Kidney epithelial cell (primary cell): ENCODE data around the gene VSX1. TPM values are rescaled to one million over a fixed set of nuclear protein-coding genes. Genes with fewer than 3 reads are reported as not detected.

ENCODE experiments used
- DNase-seq: peaks from one replicate; pipeline ENCODE4 v3.0.0-alpha.2; 2010; ENCODE audit warnings: low read depth
- H3K27me3 ChIP-seq: 2 replicates; pipeline ENCODE4 v1.6.0; 2011; ENCODE audit warnings: low read length; ENCODE audit not compliant: control insufficient read depth, insufficient read depth
- H3K36me3 ChIP-seq: 2 replicates; pipeline ENCODE4 v1.5.1; 2011; ENCODE audit warnings: low read length; ENCODE audit not compliant: control insufficient read depth, insufficient read depth
- H3K4me3 ChIP-seq: 2 replicates; pipeline ENCODE4 v1.5.1; 2011; ENCODE audit warnings: low read depth, mild to moderate bottlenecking, control low read depth, low read length
- total RNA-seq: library from RNA; depleted of rRNA; stranded (reverse); fragments of >200 nt; gene quantifications from 2 replicates; pipeline ENCODE4 v1.2.3, GENCODE V29; 2015
- TF ChIP-seq, protein P1 (sequence below): IDR thresholded peaks from 2 replicates; pipeline ENCODE4 v1.5.1; 2011; ENCODE audit warnings: mild to moderate bottlenecking, moderate library complexity, low read length, control low read depth, inconsistent platforms; ENCODE audit not compliant: insufficient read depth, poor library complexity, severe bottlenecking

Gene VSX1
- total RNA-seq, 1 donor from 2014 or later, result not detected

DNA sequence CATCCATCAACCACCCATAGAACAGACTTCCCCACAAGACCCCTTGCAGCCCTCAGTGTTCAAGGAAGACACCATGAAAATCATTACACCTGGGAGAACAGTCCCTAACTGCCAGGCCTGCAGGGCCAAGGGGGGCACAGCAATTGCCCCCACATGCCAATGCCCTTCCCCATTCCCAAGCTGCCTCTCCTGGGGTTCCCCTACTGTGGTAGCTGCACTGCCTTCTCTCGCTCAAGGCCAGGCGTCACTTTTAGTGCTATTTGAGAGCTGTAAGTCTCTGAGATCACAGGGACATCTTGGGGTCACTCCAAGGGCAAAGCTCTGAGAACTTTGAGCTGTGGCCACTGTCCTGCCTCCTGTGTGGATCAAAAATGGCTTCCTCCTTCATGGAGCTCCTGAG is 18.0 kb downstream of the VSX1 start:
- TF ChIP-seq, protein P1, sequence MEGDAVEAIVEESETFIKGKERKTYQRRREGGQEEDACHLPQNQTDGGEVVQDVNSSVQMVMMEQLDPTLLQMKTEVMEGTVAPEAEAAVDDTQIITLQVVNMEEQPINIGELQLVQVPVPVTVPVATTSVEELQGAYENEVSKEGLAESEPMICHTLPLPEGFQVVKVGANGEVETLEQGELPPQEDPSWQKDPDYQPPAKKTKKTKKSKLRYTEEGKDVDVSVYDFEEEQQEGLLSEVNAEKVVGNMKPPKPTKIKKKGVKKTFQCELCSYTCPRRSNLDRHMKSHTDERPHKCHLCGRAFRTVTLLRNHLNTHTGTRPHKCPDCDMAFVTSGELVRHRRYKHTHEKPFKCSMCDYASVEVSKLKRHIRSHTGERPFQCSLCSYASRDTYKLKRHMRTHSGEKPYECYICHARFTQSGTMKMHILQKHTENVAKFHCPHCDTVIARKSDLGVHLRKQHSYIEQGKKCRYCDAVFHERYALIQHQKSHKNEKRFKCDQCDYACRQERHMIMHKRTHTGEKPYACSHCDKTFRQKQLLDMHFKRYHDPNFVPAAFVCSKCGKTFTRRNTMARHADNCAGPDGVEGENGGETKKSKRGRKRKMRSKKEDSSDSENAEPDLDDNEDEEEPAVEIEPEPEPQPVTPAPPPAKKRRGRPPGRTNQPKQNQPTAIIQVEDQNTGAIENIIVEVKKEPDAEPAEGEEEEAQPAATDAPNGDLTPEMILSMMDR, result no peak
- no peak for DNase-seq
- H3K36me3 ChIP-seq, result no peaks in the 10 kb centered on the region
- H3K4me3 ChIP-seq, result no peak overlapping the region
- peaks cover 41% of the 10 kb centered on the region for H3K27me3 ChIP-seq

DNA sequence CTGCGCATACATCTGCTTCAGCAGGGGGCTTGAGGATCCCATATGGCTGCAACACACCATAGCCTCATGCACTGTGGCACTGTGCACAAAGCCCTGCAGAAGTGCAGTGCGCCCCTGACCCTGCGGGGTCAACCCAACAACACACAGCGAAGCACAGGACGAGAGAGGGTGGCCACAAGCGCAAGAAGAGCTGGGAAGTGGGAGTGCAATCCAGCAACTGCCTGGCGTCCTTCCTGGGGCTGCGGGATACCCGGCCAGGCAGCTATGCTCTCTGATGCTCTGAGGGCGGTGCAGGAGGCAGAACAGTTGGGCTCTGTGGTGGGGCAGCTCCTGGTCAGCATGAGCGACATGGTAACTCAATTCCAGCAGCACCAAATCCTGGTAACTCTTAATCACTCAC is 18.4 kb downstream of the VSX1 start:
- no peak for DNase-seq
- no peaks in the 10 kb centered on the region for H3K36me3 ChIP-seq
- H3K4me3 ChIP-seq, result no peak overlapping the region
- TF ChIP-seq, protein P1, result no peak
- H3K27me3 ChIP-seq, result peaks cover 42% of the 10 kb centered on the region

DNA sequence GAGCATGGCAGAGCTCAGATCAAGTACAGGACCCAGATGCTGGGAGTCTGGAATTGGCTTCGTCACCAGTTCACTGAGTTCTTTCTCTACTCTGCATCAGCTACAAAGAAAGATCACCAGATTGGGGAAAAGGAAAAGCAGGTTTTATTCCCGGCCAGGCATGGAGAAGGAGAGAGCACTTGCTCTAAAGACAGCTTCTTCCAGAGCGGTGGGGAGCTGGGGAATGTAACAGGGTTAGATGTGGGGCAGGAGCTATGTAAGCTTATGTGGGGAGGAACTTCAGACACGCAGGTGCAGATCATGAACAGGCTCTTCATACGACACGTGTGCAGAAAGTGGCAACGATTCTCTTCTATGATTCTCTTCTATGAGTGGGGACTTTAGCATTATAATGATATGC is 19.1 kb downstream of the VSX1 start:
- Histone ChIP-seq H3K27me3 (peaks cover 44% of the 10 kb centered on the region), H3K36me3 (no peaks in the 10 kb centered on the region), H3K4me3 (no peak overlapping the region)
- TF ChIP-seq, protein P1, result no peak
- DNase-seq, result no peak

DNA sequence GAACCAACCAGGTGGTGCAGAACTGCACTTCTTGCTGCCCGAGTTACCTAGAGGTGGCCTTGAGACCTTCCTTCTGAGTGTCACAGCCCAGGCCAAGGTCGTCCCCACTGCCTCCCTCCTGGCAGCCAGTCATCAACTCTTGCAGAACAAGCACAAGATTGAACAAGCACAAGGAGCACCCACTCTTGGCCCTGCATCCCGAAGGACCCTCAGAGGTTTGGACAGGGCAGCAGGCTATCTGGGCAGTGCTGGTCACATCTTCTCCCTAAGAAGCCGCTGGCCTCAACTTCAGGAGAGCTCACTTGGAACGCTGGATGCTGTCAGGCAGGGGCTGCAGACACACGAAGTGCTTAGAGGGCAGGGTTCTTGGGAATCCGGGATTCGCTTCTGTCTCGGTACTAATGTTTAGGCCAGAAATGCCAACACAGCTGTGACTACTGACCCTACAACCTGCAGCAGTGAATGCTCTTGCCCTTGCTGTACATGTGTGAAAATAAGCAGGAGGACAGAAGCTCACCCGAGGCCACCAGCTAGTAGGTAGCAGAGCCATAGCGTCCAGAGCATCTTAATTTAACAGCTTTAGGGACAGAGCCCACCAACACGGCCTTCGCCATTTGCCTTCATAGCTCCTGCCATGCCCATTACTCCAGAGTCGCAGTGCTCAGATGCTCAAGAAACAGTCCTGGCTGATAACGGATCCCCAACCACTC is 20.0 kb downstream of the VSX1 start:
- Histone ChIP-seq H3K4me3 (no peak overlapping the region), H3K36me3 (no peaks in the 10 kb centered on the region), H3K27me3 (peaks cover 44% of the 10 kb centered on the region)
- no peak for DNase-seq
- TF ChIP-seq, protein P1, result no peak

DNA sequence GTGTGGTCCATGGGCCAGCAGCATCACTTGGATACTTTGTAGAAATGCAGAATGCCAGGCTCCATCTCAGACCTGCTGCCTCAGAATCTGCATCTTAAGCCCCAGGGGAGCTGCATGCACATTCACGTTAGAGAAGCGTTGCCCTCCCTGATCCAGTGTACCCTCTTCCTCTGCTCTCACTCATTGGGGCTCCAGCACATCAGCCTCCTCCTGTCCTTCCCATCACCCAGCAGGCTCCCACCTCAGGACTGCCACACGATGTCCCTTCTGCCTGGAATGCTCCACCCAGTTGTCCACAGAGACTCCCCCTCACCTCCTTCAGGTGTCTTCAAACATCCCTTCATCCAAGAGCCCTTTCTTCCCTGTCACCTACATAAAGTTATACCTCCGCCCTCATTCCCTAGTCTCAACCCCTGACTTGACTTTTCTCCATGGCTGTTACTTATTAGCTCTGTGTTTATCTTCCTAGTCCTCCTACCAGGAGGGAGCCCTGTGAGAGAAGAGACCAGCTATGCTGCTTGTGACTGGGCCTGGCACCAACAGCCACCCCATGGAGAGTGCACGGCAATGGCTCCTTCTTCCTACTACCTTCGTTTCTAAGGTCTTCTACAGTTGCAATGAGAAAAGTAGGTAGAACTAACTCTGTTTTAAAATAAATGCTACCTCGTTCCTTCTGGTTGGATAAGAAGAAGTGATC is 20.7 kb downstream of the VSX1 start:
- no peak for DNase-seq
- Histone ChIP-seq H3K27me3 (peaks cover 44% of the 10 kb centered on the region), H3K36me3 (no peaks in the 10 kb centered on the region), H3K4me3 (no peak overlapping the region)
- TF ChIP-seq, protein P1, result no peak
